NAMALWA (cell line): ENCODE measurements around the gene FAM162A.
"Not testable (repeated sequence)": the region's sequence is repeated elsewhere in the genome, so short reads cannot be mapped to it uniquely, and the experiment has no call there.

Experiments used
- DNase-seq: peaks from one replicate; pipeline ENCODE4 v3.0.0-alpha.2; 2015; ENCODE audit warnings: low spot score

Gene FAM162A

GRCh38 chr3:122421101-122421500 lies 37.1 kb downstream of the FAM162A start:
- DNase-seq = no peak

DNA sequence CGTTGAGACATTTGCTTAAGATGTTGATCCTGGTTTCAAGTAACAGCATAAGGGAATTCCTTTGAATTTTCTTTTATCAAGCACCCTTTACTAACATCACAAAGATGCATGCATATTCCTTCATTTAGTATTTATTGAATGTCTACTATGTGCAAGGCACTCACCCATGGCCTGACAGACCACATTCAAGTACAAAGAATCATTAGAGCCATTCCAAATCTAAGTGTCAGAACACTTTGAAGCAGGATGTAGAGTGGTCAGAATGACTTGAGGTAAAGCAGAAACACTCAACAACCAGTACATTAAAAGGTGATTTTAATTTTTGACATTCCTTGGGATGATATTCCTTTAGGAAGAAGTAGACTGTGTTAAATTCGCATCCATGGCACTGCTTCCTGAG lies 37.9 kb downstream of the FAM162A start:
- no peak for DNase-seq

DNA sequence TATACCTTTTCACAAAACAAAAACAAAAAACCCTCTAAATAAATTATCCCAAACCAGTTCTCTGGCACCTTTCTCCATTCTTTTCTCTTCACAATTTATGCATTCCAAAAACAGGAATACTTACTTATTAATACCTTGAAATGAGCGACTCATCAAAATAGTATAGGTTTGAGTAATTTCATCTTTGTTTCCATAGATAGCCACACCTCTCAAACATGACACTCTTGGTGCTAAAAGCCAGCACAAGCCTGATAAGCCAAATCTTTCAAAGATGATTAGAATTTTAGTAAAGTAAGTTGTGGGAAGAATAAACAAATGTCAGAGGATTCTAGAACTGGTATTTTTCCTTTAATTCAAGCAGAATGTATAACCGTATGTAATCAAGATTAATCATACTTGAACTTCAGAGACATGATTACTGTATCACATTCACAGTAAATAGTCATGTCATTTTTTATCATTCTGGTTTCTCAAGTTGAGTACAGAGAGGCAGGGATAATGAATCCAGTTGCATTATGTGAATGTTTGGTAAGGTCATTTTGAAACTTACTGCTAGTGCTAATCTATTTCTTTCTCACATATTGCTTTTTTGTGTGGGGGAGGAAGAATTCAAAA lies 44.0 kb downstream of the FAM162A start:
- no peak for DNase-seq

- DNase-seq = no peak
These were observed 46.4 kb downstream of the FAM162A start for GRCh38 chr3:122430371-122430770.

- DNase-seq = no peak
These were observed 52.0 kb downstream of the FAM162A start for GRCh38 chr3:122435950-122436349.

DNA sequence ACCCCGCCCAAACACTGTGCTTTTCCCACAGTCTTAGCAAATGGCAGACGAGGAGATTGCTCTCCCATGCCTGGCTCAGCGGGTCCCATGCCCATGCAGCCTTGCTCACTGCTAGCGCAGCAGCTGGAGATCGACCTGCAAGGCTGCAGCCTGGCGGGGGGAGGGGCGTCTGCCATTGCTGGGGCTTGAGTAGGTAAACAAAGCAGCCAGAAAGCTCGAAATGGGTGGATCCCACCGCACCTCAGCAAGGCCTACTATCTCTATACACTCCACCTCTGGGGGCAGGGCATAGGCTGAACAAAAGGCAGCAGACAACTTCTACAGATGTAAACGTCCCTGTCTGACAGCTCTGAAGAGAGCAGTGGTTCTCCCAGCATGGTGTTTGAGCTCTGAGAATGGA lies 59.1 kb downstream of the FAM162A start:
- no peak for DNase-seq

- not testable (repeated sequence) for DNase-seq
These were observed 59.9 kb downstream of the FAM162A start for GRCh38 chr3:122443762-122444490.

DNA sequence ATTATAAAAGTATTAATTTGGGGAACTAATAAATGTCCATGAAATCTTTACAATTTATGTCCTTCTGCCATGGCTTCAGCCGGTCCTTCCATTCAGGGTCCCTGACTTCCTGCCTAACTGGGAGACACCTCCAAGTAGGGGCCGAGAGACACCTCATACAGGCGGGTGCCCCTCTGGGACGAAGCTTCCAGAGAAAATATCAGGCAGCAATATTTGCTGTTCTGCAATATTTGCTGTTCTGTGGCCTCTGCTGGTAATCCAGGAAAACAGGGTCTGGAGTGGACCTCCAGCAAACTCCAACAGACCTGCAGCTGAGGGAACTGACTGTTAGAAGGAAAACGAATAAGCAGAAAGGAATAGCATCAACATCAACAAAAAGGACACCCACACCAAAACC lies 60.5 kb downstream of the FAM162A start:
- DNase-seq = not testable (repeated sequence)

DNA sequence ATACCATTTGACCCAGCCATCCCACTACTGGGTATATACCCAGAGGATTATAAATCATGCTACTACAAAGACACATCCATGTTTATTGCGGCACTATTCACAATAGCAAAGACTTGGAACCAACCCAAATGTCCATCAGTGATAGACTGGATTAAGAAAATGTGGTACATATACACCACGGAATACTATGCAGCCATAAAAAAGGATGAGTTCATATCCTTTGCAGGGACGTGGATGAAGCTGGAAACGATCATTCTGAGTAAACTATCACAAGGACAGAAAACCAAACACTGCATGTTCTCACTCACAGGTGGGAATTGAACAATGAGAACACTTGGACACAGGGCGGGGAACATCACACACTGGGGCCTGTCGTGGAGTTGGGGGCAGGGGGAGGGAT lies 64.2 kb downstream of the FAM162A start:
- not testable (repeated sequence) for DNase-seq

GRCh38 chr3:122451371-122451770 lies 67.4 kb downstream of the FAM162A start:
- no peak for DNase-seq

- DNase-seq = no peak
These were observed 72.1 kb downstream of the FAM162A start for GRCh38 chr3:122456074-122456473.

DNA sequence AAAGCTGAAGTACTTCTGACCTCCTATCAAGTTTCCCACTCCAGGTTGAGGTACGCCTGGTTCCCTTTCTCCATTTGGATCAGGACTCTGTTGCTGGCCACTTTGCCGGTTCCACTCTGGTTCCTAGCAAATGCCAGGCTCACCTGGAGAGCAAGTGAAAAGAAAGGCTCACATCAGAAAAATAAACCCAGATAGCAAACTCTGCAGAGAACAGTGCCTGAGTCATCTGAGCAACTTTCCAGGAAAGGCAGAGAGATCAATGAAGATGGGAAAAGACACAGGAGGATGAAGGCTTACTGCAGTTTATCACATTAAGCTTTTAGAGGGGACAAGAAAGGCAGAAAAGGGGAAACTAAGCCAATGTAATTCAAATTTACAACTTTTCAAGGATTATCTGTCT lies 73.7 kb downstream of the FAM162A start:
- DNase-seq = no peak

DNA sequence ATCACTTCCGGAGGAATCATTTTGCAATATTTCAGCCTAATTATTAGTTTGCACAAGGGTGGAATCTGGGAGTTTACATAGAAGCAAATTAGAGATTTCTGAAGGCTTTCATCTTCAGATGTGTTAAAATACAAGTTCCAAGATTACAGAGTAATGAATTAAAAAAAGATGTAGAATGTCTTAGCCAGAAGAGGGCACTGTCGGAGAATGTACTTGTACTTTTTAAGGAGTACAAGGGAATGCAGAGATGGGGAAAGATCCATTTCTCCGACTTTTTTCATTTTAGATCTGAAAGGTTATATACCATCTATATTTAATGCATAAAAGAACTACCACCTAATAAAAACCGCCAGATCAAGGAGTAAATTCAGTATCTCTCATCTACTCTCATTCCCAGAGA lies 75.0 kb downstream of the FAM162A start:
- peak; percentile 26 for DNase-seq

- DNase-seq = no peak
These were observed 77.8 kb downstream of the FAM162A start for GRCh38 chr3:122461806-122462205.
